ENCODE data around the gene SPINK8.

DNA sequence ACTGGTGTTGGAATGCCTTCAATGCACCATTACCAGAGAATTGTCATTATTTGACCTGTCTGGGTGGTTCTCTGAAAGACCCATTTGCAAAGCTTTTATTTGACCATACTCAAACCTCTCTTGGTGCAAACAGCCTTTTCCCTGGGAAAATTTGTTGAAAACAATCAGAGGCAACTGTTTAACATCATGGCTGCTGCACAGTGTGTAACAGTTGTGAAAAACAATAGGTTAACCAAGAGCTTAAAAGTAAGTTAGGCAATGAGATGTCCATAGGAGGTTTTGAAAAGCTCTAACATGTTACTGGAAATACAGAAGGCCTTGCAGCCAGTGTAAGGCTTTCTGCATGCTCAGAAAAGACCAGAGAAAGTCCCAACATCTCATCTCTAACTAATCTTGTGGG, 18.9 kb downstream of the SPINK8 start:
- TF ChIP-seq, protein P1, sequence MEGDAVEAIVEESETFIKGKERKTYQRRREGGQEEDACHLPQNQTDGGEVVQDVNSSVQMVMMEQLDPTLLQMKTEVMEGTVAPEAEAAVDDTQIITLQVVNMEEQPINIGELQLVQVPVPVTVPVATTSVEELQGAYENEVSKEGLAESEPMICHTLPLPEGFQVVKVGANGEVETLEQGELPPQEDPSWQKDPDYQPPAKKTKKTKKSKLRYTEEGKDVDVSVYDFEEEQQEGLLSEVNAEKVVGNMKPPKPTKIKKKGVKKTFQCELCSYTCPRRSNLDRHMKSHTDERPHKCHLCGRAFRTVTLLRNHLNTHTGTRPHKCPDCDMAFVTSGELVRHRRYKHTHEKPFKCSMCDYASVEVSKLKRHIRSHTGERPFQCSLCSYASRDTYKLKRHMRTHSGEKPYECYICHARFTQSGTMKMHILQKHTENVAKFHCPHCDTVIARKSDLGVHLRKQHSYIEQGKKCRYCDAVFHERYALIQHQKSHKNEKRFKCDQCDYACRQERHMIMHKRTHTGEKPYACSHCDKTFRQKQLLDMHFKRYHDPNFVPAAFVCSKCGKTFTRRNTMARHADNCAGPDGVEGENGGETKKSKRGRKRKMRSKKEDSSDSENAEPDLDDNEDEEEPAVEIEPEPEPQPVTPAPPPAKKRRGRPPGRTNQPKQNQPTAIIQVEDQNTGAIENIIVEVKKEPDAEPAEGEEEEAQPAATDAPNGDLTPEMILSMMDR (IDR thresholded peaks at IDR 0.05): no peak
- TF ChIP-seq EZH2 (IDR thresholded peaks at IDR 0.05; ENCODE audit: borderline replicate concordance, insufficient read depth, low read depth, low read length, poor library complexity, severe bottlenecking): no peak

All from B cell (primary cell).